ENCODE results near the gene XPO6. TPM values are rescaled to one million over a fixed set of nuclear protein-coding genes. Genes with fewer than 3 reads are reported as not detected.

Gene XPO6
- total RNA-seq, 1 donor from 2014 or later, result 72.7 TPM

GRCh38 chr16:28082624-28083023 lies 129.1 kb downstream of the XPO6 start:
- intact Hi-C loops (cut with DNase I), result no loop called here
- Histone ChIP-seq H3K27ac (peak overlapping the region; percentile 14), H3K4me3 (no peak overlapping the region)

GRCh38 chr16:28081391-28081968 lies 130.3 kb downstream of the XPO6 start:
- no peak for DNase-seq (ENCODE audit: extremely low spot score in 2 of 2)
- Histone ChIP-seq H3K9me3 (no peaks in the 10 kb centered on the region), H3K36me3 (no peaks in the 10 kb centered on the region), H3K27me3 (no peaks in the 10 kb centered on the region), H3K4me1 (peaks cover 7% of the 10 kb centered on the region), H3K4me3 (no peak overlapping the region), H3K27ac (no peak overlapping the region)
- intact Hi-C loops (cut with DNase I), result no loop called here
- no peak for TF ChIP-seq POLR2AphosphoS5 (IDR thresholded peaks at IDR 0.05; ENCODE audit: insufficient read depth in 1 of 2, low read depth in 1 of 2)
- TF ChIP-seq POLR2A (IDR thresholded peaks at IDR 0.05), result no peak
- no peak for TF ChIP-seq CTCF (IDR thresholded peaks at IDR 0.05)

More at GRCh38 chr16:28082624-28083023, 129.1 kb downstream of the XPO6 start:
- H3K27me3 ChIP-seq, result no peaks in the 10 kb centered on the region
- DNase-seq (ENCODE audit: extremely low spot score in 2 of 2), result no peak
- TF ChIP-seq POLR2AphosphoS5 (IDR thresholded peaks at IDR 0.05; ENCODE audit: insufficient read depth in 1 of 2, low read depth in 1 of 2) (peak in 1 of 2 donors; percentile 13), POLR2A (IDR thresholded peaks at IDR 0.05) (no peak), CTCF (IDR thresholded peaks at IDR 0.05) (no peak)
- H3K4me1 ChIP-seq, result peaks cover 7% of the 10 kb centered on the region
- no peaks in the 10 kb centered on the region for H3K9me3 ChIP-seq
- no peaks in the 10 kb centered on the region for H3K36me3 ChIP-seq

- TF ChIP-seq POLR2A (IDR thresholded peaks at IDR 0.05) (no peak), POLR2AphosphoS5 (IDR thresholded peaks at IDR 0.05; ENCODE audit: insufficient read depth in 1 of 2, low read depth in 1 of 2) (no peak), CTCF (IDR thresholded peaks at IDR 0.05) (no peak)
- no peak overlapping the region for H3K4me3 ChIP-seq
- H3K27ac ChIP-seq, result no peak overlapping the region
- no peak for DNase-seq (ENCODE audit: extremely low spot score in 2 of 2)
- H3K4me1 ChIP-seq, result peaks cover 5% of the 10 kb centered on the region
- H3K36me3 ChIP-seq, result no peaks in the 10 kb centered on the region
- H3K27me3 ChIP-seq, result no peaks in the 10 kb centered on the region
- intact Hi-C loops (cut with DNase I), result no loop called here
- H3K9me3 ChIP-seq, result no peaks in the 10 kb centered on the region
These were observed 133.5 kb downstream of the XPO6 start for GRCh38 chr16:28078261-28078660.

GRCh38 chr16:28073836-28074235 lies 137.9 kb downstream of the XPO6 start:
- intact Hi-C loops (cut with DNase I), result no loop called here
- Histone ChIP-seq H3K36me3 (no peaks in the 10 kb centered on the region), H3K9me3 (no peaks in the 10 kb centered on the region), H3K27me3 (no peaks in the 10 kb centered on the region), H3K4me3 (no peak overlapping the region), H3K27ac (no peak overlapping the region), H3K4me1 (no peaks in the 10 kb centered on the region)
- DNase-seq (ENCODE audit: extremely low spot score in 2 of 2), result no peak
- no peak for TF ChIP-seq POLR2AphosphoS5 (IDR thresholded peaks at IDR 0.05; ENCODE audit: insufficient read depth in 1 of 2, low read depth in 1 of 2)
- no peak for TF ChIP-seq POLR2A (IDR thresholded peaks at IDR 0.05)
- no peak for TF ChIP-seq CTCF (IDR thresholded peaks at IDR 0.05)

GRCh38 chr16:28072087-28072486 lies 139.7 kb downstream of the XPO6 start:
- H3K27ac ChIP-seq, result no peak overlapping the region
- no peak for DNase-seq (ENCODE audit: extremely low spot score in 2 of 2)
- H3K4me3 ChIP-seq, result no peak overlapping the region
- no peaks in the 10 kb centered on the region for H3K36me3 ChIP-seq
- no peak for TF ChIP-seq CTCF (IDR thresholded peaks at IDR 0.05)
- TF ChIP-seq POLR2AphosphoS5 (IDR thresholded peaks at IDR 0.05; ENCODE audit: insufficient read depth in 1 of 2, low read depth in 1 of 2), result no peak
- no peak for TF ChIP-seq POLR2A (IDR thresholded peaks at IDR 0.05)
- H3K27me3 ChIP-seq, result no peaks in the 10 kb centered on the region
- H3K4me1 ChIP-seq, result no peaks in the 10 kb centered on the region
- no peaks in the 10 kb centered on the region for H3K9me3 ChIP-seq
- intact Hi-C loops (cut with DNase I), result no loop called here
